ENCODE data around the gene SERPINA9.
"Not testable (repeated sequence)": the region's sequence is repeated elsewhere in the genome, so short reads cannot be mapped to it uniquely, and the experiment has no call there.

The SERPINA9 gene

DNA sequence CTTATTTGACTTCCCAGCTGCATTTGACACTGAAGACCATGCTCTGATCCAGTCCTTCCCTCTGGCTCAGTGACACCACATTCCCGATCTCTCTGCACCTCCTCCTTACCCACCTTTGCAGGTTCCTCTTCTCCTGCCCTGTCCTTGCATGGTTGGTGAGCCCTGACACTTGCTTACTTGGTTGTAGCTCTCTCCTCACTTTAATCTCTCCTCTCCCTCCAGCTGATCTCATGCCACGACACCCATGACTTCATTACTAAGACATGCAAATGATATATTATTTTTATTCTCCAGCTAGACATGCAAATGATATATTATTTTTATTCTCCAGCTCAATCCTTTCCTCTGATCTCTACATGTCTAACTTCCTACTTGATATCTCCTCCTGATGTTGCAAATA is at the start of gene SERPINA9:
TSS of gene SERPINA9 (minus strand) at position 175 of the 400 bp plus-strand sequence. CDS start 6,357 bp downstream, outside the sequence.
- no peak for DNase-seq

DNA sequence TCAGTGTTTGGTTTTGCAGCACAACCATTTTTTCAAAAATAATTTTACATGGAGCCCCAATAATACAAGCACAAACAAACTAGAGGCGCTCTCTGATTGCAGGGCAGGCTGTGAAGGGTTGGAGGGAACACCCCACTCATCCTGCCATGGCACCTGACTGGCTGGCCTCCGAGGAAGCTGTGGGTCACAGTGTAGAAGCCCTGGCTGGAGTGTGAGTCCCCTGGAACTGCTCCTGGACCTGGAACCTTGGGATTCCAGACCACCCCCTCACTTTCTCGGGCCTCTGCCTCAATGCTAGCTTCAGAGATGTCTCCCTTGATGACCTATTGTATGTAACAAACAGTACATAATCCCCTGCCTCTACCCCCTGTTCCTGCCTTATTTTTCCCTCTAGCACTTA is 48.1 kb upstream of the SERPINA9 start:
- DNase-seq, result no peak

DNA sequence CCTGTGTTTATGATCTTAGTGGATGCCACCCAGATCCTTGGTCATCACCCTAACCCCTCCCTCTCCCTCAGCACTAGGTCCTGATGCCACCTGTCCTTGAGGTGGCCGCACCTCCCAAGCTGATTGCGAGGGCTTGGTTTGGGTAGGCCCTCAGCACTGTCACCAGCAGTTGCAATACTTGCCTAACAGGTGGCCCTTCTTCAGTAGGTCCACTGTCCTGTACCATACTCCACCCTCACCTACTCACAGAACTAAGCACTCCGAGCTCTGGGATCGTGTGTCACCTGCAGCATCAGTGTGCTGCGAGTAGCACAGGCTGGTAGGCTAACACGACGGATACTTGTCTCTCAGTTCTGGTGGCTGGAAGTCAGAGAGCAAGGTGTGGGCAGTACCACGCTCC is 47.3 kb upstream of the SERPINA9 start:
- DNase-seq, result no peak

DNA sequence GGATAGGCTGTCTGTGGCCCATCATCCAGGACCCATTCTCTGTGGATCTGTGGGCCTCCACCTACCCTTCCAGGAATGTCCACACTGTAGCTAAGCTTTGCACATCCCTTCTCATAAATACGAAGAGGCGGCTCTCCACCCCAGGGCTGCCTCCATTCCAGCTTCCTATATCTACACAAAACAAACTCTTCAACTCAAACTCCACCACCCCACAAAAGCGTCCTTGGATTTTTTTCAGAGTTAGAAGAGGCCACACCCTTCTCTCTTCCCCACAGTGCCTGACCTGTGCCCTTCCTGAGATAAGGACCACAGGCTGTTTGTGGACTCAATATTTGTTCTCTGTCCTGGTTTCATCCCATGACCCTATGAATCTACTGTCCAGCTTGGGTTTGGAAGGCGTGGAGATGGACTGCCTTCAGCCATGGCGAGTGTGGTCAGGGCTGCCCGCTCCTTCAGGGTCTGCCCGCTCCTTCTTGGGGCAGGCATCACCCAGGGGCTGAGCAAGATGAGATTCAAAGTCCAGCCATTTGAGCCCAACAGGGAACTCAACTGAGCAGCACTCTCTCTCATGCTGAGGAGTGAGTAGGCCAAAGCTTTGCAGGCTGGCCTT is 46.2 kb upstream of the SERPINA9 start:
- no peak for DNase-seq

GRCh38 chr14:94521375-94522114 is 45.5 kb upstream of the SERPINA9 start:
- no peak for DNase-seq

- no peak for DNase-seq
These were observed 41.8 kb upstream of the SERPINA9 start for GRCh38 chr14:94517641-94518257.

DNA sequence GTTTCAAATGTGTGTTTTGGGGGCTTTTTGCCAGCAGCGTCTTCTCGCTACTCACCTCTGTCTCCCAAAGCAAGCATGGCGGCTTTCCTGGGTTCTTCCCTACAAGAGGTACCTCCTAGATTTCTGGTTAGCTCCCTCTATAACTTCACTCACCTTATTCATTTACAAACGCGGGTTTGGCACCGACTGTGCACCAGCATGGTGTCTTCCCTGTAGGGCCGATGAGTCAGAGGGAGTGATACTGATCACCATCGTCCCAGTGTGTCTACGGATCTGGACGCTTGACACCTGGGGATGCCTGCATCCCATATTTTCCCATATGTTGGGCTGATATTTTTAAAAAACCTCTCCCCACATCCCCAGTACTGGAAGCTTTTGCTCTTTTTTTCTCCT is 41.2 kb upstream of the SERPINA9 start:
- DNase-seq, result no peak

GRCh38 chr14:94515856-94516255 is 39.9 kb upstream of the SERPINA9 start:
- no peak for DNase-seq

GRCh38 chr14:94515426-94515825 is 39.4 kb upstream of the SERPINA9 start:
- no peak for DNase-seq

- DNase-seq, result no peak
These were observed 38.4 kb upstream of the SERPINA9 start for GRCh38 chr14:94514351-94514750.

DNA sequence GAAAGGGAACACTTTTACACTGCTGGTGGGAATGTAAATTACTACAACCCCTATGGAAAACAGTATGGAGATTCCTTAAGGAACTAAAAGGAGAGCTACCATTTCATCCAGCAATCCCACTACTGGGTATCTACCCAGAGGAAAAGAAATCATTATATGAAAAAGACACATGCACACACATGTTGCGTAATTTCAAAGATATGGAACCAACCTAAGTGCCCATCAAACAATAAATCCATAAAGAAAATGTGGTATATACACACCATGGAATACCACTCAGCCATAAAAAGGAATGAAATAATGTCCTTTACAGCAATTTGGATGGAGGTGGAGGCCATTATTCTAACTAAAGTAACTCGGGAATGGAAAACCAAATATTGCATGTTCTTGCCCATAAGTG is 34.5 kb upstream of the SERPINA9 start:
- not testable (repeated sequence) for DNase-seq

DNA sequence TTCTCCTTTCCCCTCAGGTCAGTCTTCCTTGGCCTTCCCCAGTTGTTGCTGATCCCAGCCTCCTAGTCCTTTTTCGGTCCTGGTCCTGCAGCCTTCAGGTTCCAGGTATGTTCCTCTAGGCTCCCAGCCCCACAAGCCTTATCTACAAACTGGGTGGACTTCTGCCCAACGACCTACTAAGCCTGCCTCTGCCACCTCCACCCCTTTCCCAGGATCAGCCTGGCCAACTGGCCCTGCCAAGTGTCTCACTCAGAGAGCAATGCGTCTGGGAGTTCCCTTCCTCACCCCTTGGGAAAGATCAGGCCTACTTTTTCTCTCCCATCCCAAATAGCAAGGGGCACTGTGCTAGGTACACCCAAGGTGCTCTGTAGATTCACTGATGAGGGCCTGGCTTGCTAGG is 33.4 kb upstream of the SERPINA9 start, which contains the start of gene SERPINA12:
TSS of gene SERPINA12 (minus strand) at position 114 of the 400 bp plus-strand sequence. CDS start 11,072 bp downstream, outside the sequence.
- no peak for DNase-seq

DNA sequence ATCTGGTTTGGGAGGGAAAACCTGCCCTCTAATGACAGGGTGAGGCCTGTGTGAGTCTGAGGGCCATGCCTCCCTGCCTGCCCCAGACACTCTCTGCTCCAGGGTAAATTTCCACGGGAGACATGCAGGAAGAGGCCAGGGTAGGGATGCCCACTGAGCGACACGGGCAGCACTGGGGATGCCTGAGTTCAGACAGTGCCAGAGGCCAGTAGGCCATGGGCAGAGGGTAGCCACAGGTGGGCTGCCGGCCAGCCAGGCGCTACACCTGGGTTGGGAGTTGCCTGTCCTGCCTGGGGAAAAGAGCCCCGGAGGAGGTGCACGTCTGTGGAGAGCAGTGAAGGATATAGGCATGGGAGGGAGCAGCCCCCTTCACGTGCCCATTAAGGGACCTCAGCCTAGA is 29.6 kb upstream of the SERPINA9 start:
- DNase-seq, result no peak

GRCh38 chr14:94505206-94505605 is 29.2 kb upstream of the SERPINA9 start:
- DNase-seq, result no peak

GRCh38 chr14:94501588-94502516 is 25.9 kb upstream of the SERPINA9 start:
- DNase-seq, result no peak

- DNase-seq, result no peak
These were observed 24.3 kb upstream of the SERPINA9 start for GRCh38 chr14:94500264-94500663.

GRCh38 chr14:94499673-94500072 is 23.7 kb upstream of the SERPINA9 start:
- no peak for DNase-seq

- DNase-seq, result no peak
These were observed 22.2 kb upstream of the SERPINA9 start for GRCh38 chr14:94498215-94498614.

DNA sequence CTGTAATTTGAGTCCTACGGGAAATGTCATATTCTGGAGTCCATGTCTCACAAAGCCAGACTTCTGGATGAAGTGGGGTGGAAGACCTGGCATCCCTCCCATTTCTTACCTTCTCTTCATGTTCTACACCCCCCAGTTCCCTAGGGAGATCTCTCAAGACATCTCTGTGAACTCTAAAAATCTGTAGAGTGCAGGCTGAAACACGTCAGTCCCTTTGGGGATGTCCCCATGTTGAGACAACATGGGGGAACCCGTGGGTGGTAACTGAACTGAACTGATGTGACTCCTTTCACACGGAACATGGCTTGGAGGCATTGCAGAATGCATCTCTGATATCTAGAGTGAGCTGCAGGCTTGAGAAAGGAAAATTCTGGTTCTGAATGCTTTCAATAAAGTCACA is 18.1 kb upstream of the SERPINA9 start:
- DNase-seq, result no peak

DNA sequence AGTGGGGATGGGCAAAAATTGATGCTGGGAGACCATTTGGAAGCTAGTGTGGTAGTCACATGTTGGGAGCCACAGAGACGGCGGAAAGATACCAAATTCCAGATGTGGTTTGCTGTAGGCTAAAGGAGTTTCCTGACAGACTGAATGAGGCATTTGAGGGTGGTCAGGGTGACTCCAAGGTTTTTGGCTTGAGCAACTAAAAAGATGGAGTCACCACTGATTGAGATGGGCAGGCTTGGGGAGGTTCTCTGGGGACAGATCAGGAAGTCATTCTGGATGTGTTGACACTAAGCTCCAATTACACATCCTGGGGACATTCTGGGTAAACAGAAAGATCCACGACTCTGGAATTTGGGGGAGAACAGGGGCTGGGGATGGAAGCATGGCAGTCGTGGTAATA is 15.5 kb upstream of the SERPINA9 start:
- no peak for DNase-seq

DNA sequence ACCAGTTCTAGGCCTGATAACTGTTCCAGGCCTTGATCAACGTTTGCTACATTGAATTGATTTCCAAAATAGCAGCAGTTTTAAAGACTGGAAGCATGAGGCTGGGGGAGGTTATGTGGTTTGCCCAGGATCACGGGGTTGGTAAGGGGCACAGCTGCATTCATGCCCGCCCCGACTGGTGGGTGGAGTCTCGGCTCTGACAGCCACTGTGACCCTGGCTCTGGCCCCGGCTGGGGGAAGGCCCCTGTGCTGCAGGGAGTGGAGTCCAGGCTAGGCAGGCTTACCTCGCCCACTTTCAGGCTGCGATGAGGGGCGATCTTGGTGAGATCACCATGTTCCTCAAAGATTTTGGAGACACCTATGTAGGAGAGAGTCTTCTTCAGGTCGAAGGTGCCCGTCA is 13.3 kb upstream of the SERPINA9 start:
- DNase-seq, result no peak

- no peak for DNase-seq
These were observed 10.9 kb upstream of the SERPINA9 start for GRCh38 chr14:94486883-94487282.

All from right forelimb (tissue), 1 donor.